Measurements from ENCODE around the gene C10orf67. TPM values are rescaled to one million over a fixed set of nuclear protein-coding genes. Genes with fewer than 3 reads are reported as not detected.

The C10orf67 gene
- total RNA-seq, 2 experiments from 2014 or later, result 0.07 to 0.31 TPM

DNA sequence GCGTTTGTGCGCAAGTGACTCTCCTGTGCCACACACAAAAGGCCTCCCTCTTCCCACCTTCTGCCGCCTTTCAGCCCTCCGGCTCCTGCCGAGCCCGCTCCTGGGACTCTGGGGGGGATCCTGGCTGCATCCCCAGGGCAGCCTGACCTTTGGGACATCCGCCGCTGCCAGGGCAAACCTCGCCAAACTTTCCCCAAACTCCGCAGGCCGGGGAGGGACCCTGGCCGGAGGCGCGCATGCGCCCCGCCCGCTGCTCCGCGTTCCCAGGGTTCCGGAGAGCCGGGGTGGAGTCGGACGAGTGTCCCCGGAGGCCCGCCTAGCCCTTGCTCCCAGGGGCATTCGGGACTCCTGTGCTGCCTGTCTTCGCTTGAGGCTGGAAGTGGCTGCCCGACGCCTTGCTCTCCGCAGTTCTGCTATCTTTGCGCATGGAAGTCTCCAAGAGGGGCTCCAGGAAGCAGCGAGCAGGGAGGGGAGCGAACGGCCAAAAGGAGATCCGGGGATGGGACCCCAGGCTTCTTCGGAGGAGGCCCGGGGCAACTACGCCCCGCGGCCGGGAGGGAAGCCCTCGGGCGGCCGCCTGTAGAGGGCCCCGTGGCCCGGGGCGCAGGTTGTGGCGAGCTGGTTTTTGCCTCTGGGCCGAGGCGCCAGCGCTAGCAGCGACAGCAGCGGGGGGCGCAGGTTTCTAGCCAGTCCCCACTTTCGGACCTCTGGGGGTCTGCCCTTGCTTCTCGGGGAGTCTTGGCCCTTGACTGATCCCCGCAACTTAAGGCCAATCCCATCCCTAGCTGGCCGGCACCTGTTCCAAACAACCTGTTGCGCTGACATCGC is 145.4 kb downstream of the C10orf67 start:
- H3K27ac Mint-ChIP-seq, result no peak overlapping the region
- no peaks in the 10 kb centered on the region for H3K9me3 Mint-ChIP-seq
- H3K4me1 Mint-ChIP-seq (ENCODE audit: low read depth), result peaks cover 5% of the 10 kb centered on the region
- H3K4me3 Mint-ChIP-seq, result no peak overlapping the region
- no peak for DNase-seq
- intact Hi-C loops (cut with micrococcal nuclease), result loop anchor here (10.0 kb wide), 1 partner anchor 496 kb away; no protein-coding TSS in a partner anchor
- no peaks in the 10 kb centered on the region for H3K36me3 Mint-ChIP-seq
- ChIA-PET POLR2A (no interaction called here), CTCF (no interaction called here)
- H3K27me3 Mint-ChIP-seq, result peaks cover 75% of the 10 kb centered on the region

DNA sequence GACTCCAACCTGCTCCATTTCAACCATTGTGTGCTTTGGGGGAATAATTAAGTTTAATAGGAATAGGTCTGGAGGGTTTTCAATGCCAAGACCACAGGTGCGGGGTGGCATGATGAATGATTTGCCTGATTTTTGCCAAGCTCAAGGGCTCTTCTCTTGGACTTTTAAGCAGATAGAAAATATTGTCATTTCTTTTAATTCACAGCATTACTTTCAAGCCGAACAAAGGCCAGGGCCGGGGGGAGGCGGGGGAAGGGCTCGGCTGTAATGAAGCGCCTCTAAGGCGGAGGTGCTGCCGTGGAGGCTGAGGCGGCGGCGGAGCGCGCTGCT is 146.0 kb downstream of the C10orf67 start:
- peaks cover 6% of the 10 kb centered on the region for H3K4me1 Mint-ChIP-seq (ENCODE audit: low read depth)
- intact Hi-C loops (cut with micrococcal nuclease), result loop anchor here (10.0 kb wide), 1 partner anchor 496 kb away; no protein-coding TSS in a partner anchor
- no peaks in the 10 kb centered on the region for H3K9me3 Mint-ChIP-seq
- ChIA-PET POLR2A (no interaction called here), CTCF (no interaction called here)
- H3K27ac Mint-ChIP-seq, result no peak overlapping the region
- no peak for DNase-seq
- no peak overlapping the region for H3K4me3 Mint-ChIP-seq
- H3K36me3 Mint-ChIP-seq, result no peaks in the 10 kb centered on the region
- peaks cover 75% of the 10 kb centered on the region for H3K27me3 Mint-ChIP-seq

DNA sequence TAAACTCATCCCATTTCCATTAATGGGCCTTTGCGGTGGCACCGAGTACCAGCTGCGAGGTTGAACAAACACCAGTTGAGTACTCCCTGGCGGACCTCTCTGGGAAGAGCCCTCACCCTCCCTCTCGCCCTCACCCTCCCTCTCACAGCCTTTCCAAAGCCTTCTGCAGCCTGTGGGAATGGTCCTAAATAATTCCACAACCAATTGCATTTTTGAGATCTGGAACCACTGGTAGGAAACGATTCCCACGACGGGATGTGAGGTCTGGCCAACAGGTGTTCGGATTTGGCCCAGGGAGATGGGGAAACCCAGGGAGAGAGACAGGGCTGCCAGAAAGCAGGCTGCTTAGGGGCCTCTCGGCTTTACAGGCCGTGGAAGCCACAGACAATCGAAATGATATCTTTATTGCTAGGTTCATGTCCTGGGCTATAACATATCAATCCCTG is 147.2 kb downstream of the C10orf67 start:
- no peaks in the 10 kb centered on the region for H3K9me3 Mint-ChIP-seq
- POLR2A ChIA-PET, result no interaction called here
- CTCF ChIA-PET, result no interaction called here
- H3K4me3 Mint-ChIP-seq, result no peak overlapping the region
- no peak overlapping the region for H3K27ac Mint-ChIP-seq
- no peak for DNase-seq
- H3K36me3 Mint-ChIP-seq, result no peaks in the 10 kb centered on the region
- intact Hi-C loops (cut with micrococcal nuclease), result loop anchor here (10.0 kb wide), 1 partner anchor 497 kb away; no protein-coding TSS in a partner anchor
- peaks cover 68% of the 10 kb centered on the region for H3K27me3 Mint-ChIP-seq
- peaks cover 8% of the 10 kb centered on the region for H3K4me1 Mint-ChIP-seq (ENCODE audit: low read depth)

DNA sequence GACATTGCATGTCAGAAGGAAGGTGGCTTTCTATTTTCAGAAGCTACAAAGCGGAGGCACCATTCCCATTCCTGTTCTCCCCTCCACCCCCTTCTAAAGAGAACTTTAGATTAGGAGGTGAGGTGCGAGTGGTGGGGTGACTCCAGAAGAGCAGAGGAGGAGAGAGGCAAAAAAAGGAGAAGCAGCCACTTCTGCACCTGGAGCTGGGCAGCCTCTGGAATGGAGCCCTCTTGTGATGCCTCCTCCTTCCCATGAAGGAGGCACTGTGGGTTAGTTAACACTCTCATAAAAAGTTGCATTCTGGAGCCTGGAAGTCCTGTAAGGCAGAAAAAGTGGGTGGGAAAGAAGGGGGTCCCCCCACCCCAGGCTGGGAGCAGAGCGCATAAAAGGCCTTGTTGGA is 147.7 kb downstream of the C10orf67 start:
- Mint-ChIP-seq H3K4me3 (no peak overlapping the region), H3K9me3 (no peaks in the 10 kb centered on the region), H3K27me3 (peaks cover 65% of the 10 kb centered on the region), H3K36me3 (no peaks in the 10 kb centered on the region), H3K27ac (no peak overlapping the region), H3K4me1 (ENCODE audit: low read depth) (peaks cover 8% of the 10 kb centered on the region)
- intact Hi-C loops (cut with micrococcal nuclease), result loop anchor here (10.0 kb wide), 1 partner anchor 498 kb away; no protein-coding TSS in a partner anchor
- DNase-seq, result no peak
- CTCF ChIA-PET, result no interaction called here
- POLR2A ChIA-PET, result no interaction called here

DNA sequence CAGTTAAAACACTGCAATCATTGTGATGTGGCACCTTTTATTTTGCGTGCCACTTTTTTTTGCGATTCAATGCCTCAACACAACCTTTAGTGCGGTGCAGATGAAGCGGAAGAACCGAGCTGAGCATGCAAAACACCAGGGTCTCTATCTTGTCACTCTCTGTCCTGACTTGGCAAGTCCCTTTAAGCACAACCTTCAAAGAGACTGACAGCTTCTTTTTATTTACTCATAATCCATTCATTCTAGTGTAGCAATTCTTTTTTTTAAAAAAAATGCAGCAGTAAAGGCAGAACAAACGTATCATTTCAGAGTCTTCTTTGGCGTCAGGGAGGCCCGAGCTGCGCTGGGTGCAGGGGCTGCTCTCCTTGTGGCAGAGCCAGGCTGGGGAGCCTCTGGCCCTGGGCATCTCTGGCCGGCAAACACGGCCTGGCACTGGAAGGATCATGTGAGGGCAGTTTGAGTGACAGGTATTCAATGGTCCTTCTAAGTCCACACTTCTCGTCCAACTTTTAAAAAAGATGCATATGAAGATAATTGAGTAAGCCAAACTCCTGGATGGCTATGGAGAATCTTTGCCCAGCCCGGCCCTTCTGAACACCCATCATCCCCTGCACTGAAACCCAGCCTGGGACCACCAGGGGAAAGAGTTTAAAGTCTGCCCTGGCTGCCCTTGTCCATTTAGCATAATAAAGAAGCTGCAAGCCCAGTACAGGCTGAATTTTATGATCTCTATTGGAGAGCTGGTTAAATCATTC is 148.6 kb downstream of the C10orf67 start:
- intact Hi-C loops (cut with micrococcal nuclease), result loop anchor here (10.0 kb wide), 1 partner anchor 499 kb away; no protein-coding TSS in a partner anchor
- Mint-ChIP-seq H3K9me3 (no peaks in the 10 kb centered on the region), H3K4me3 (no peak overlapping the region), H3K4me1 (ENCODE audit: low read depth) (peaks cover 8% of the 10 kb centered on the region), H3K36me3 (no peaks in the 10 kb centered on the region), H3K27me3 (peaks cover 59% of the 10 kb centered on the region), H3K27ac (no peak overlapping the region)
- ChIA-PET POLR2A (no interaction called here), CTCF (no interaction called here)
- no peak for DNase-seq

DNA sequence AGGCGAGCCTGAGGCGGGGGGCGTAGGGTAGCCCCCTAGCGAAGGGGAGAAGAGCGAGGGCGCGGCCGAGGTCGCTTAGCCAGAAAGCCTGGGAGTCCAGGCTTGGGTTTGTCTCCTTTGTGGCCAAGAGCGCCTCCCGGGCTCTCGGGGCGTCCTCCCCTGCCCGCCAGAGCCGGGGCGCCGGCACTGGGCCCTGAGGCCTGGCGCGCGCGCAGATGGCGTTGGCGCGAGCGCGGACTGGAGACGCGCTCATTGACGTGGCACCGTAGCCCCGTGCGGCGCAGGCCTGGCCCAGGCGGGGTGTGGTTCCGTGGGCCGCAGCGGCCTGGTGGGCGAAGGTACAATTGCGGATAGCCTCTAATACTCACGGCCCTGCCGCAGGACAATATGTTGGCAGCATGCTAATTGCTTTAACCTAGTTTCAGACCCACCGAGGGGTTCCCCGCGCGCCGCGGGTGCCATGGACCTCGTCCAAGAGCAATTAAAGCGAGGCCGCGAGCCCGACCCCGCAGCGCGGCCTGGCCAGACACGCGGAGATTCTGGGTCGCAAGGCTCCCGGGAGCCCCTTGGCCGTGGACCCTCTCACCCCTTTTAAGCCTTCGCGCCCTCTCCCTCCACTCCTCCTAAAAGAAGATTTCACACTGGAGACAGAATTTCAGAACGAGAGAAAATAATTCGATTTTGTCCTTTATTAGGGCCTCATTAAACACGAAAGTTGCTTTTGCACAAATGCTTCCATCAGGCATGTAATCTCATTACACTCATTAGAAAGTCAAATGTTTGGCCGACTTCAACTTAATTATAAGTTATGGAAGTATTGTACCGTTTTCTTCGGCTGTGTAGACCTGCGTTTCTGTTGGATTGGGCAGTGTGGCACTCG is 149.4 kb downstream of the C10orf67 start:
- CTCF ChIA-PET, result interaction anchor here (0.6 kb wide), 1 partner anchor 12 kb away, joined by 3 read pairs; no protein-coding TSS in a partner anchor
- POLR2A ChIA-PET, result interaction anchor here (0.6 kb wide), 1 partner anchor 721 kb away, joined by 3 read pairs; no protein-coding TSS in a partner anchor
- Mint-ChIP-seq H3K9me3 (no peaks in the 10 kb centered on the region), H3K27me3 (peaks cover 59% of the 10 kb centered on the region), H3K4me3 (no peak overlapping the region), H3K27ac (no peak overlapping the region), H3K36me3 (no peaks in the 10 kb centered on the region), H3K4me1 (ENCODE audit: low read depth) (peaks cover 8% of the 10 kb centered on the region)
- DNase-seq, result no peak
- intact Hi-C loops (cut with micrococcal nuclease), result loop anchor here (10.0 kb wide), 1 partner anchor 500 kb away; no protein-coding TSS in a partner anchor

DNA sequence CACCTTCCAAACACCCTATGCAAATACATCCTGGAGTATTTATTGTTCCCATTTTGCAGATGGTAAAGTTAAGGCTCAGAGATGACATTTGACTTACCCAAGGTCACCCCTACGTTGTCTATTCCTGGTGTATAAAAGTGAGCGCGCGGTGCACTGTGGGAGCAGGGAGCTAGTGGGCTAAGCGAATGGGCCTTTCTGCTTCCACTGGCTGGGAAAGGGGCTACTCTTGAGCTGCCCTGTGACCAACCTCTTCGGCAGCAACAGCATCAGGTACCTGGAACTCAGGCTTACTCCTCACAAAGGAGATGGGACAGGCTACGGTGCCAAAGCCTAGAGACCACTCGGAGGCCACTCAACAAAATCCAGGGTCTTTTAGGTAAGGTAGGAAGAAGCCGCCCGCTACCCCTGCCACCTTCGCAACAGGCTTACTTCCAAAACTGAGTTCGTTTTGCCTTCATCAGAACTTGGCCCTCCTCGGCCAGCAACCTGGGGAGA is 150.1 kb downstream of the C10orf67 start:
- no peak overlapping the region for H3K4me3 Mint-ChIP-seq
- peaks cover 4% of the 10 kb centered on the region for H3K4me1 Mint-ChIP-seq (ENCODE audit: low read depth)
- ChIA-PET POLR2A (interaction anchor here (0.6 kb wide), 1 partner anchor 720 kb away, joined by 3 read pairs; no protein-coding TSS in a partner anchor), CTCF (interaction anchor here (0.6 kb wide), 1 partner anchor 12 kb away, joined by 3 read pairs; no protein-coding TSS in a partner anchor)
- H3K27ac Mint-ChIP-seq, result no peak overlapping the region
- no peak for DNase-seq
- intact Hi-C loops (cut with micrococcal nuclease), result loop anchor here (10.0 kb wide), 1 partner anchor 500 kb away; no protein-coding TSS in a partner anchor
- H3K9me3 Mint-ChIP-seq, result no peaks in the 10 kb centered on the region
- peaks cover 54% of the 10 kb centered on the region for H3K27me3 Mint-ChIP-seq
- no peaks in the 10 kb centered on the region for H3K36me3 Mint-ChIP-seq

DNA sequence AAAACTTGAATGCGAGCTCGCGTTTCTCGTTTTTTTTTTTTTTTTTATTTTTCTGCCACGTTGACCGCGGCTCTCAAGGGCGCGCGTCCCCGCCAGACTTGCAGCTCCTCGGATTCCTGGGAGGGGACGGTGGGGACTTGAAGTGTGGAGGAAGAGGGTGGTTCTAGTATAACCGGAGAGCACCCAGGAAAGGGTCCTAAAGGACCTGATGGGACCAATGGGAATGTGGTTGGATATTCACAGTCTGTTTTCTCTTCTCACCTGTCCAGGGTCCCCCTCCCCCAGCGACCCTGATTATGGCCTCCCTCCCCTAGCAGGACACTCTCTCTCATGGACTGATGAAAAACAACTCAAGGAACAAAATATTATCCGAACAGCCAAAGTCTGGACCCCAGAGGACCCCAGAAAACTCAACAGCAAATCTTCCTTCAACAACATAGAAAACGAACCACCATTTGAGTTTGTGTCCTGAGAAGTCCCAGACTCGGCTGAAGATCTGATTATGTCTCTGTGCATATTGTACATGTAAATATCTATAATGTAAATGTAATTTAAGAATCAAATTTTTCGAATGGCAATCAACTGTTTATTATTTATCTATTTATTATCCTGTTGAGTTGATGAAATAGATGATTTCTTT is 151.0 kb downstream of the C10orf67 start:
- H3K9me3 Mint-ChIP-seq, result no peaks in the 10 kb centered on the region
- no peaks in the 10 kb centered on the region for H3K36me3 Mint-ChIP-seq
- no peak for DNase-seq
- no peak overlapping the region for H3K4me3 Mint-ChIP-seq
- H3K27me3 Mint-ChIP-seq, result peaks cover 59% of the 10 kb centered on the region
- H3K4me1 Mint-ChIP-seq (ENCODE audit: low read depth), result peaks cover 4% of the 10 kb centered on the region
- ChIA-PET CTCF (no interaction called here), POLR2A (no interaction called here)
- intact Hi-C loops (cut with micrococcal nuclease), result loop anchor here (10.0 kb wide), 1 partner anchor 501 kb away; no protein-coding TSS in a partner anchor
- peak overlapping the region; percentile 56 for H3K27ac Mint-ChIP-seq

DNA sequence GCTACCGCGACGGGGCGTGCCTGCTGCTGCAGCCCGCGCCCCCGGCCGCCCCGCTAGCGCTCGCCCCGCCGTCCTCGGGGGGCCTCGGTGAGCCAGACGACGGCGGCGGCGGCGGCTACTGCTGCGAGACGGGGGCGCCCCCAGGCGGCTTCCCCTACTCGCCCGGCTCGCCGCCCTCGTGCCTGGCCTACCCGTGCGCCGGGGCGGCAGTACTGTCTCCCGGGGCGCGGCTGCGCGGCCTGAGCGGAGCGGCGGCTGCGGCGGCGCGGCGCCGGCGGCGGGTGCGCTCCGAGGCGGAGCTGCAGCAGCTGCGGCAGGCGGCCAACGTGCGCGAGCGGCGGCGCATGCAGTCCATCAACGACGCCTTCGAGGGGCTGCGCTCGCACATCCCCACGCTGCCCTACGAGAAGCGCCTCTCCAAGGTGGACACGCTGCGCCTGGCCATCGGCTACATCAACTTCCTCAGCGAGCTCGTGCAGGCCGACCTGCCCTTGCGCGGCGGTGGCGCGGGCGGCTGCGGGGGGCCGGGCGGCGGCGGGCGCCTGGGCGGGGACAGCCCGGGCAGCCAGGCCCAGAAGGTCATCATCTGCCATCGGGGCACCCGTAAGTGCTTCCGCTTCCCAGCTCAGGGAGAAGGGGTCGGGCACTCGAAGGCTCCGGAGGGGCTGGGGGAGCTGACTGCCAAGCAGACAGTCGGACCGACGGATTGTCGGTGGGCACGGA is 151.7 kb downstream of the C10orf67 start:
- Mint-ChIP-seq H3K27me3 (peaks cover 60% of the 10 kb centered on the region), H3K4me3 (no peak overlapping the region), H3K27ac (no peak overlapping the region), H3K4me1 (ENCODE audit: low read depth) (peaks cover 4% of the 10 kb centered on the region), H3K9me3 (no peaks in the 10 kb centered on the region), H3K36me3 (no peaks in the 10 kb centered on the region)
- ChIA-PET CTCF (no interaction called here), POLR2A (no interaction called here)
- DNase-seq, result no peak
- intact Hi-C loops (cut with micrococcal nuclease), result loop anchor here (10.0 kb wide), 1 partner anchor 502 kb away; no protein-coding TSS in a partner anchor

DNA sequence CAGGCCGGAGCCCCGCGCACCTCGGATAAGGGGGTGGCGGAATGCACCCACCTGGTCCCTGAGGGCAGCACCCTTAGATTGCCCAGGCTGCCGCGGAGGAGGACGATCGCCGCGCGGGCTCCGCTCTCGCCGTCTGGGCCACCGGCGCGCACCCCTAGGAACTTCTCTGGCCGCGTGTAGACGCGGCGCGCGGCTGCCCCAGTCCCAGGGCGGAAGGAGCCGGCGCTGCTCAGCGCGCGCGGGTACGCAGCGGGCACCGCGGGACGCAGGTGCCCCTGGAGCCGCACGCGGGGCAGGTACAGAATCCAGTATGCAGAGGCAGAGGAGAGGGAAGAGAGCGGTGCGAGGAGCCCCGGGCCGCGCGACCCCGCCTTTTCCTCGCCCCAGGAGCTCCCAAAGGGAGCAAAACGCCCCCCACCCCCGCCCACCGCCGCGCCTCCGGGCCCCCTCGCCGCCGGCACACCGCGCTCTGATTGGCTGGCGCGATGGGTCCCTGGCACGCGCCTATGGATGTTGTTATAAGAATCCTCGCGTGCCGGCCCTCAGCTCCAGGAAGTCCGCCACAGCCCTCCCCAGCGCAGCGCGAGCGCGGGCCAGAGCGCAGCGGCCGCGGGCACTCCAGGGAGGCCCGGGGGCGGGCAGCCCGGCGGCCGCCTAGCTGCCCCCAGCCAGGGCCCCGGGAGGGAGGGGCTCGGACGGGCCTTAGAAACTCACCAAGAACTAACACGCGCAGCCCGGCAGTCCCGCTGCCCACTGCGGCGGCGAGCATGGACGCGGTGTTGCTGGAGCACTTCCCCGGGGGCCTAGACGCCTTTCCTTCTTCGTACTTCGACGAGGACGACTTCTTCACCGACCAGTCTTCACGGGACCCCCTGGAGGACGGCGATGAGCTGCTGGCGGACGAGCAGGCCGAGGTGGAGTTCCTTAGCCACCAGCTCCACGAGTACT is 152.6 kb downstream of the C10orf67 start, which contains the start of gene PTF1A:
PTF1A (plus strand) TSS at position 549 of the 948 bp plus-strand sequence; CDS start at position 768, 219 bp downstream.
- Mint-ChIP-seq H3K27me3 (peaks cover 62% of the 10 kb centered on the region), H3K4me1 (ENCODE audit: low read depth) (peaks cover 4% of the 10 kb centered on the region), H3K36me3 (no peaks in the 10 kb centered on the region), H3K27ac (no peak within 1 kb of the TSS), H3K4me3 (no peak within 1 kb of the TSS), H3K9me3 (no peaks in the 10 kb centered on the region)
- DNase-seq, result no peak
- intact Hi-C loops (cut with micrococcal nuclease), result loop anchor here (2.0 to 10.0 kb wide), 2 partner anchors 19 to 503 kb away; no protein-coding TSS in a partner anchor
- CTCF ChIA-PET, result no interaction called here
- POLR2A ChIA-PET, result no interaction called here

All from activated CD4-positive, alpha-beta memory T cell treated with anti-CD3 and anti-CD28 coated beads for 36 hours (primary cell).